Measurements from ENCODE around the gene DNTTIP2. TPM values are rescaled to one million over a fixed set of nuclear protein-coding genes. Genes with fewer than 3 reads are reported as not detected.

Gene DNTTIP2
- total and polyA plus RNA-seq, 2 donors (not counting 1 experiment from before 2014, with no cell fraction given), result 19.2 to 32.8 TPM

- Histone ChIP-seq H3K79me2 (ENCODE audit: control insufficient read depth, insufficient read depth, low read length) (no peaks in the 10 kb centered on the region), H2AFZ (ENCODE audit: low read length) (no peak overlapping the region), H3K36me3 (ENCODE audit: control insufficient read depth, insufficient read depth, low read length) (no peaks in the 10 kb centered on the region), H3K4me3 (replicated peaks in 1 of 4; ENCODE audit: control extremely low read depth in 1 of 4, insufficient read depth in 1 of 4, low read depth in 3 of 4, low read length in 4 of 4) (no peak overlapping the region), H3K27ac (ENCODE audit: insufficient read depth, low read length) (no peak overlapping the region), H3K4me2 (ENCODE audit: extremely low read depth, insufficient read depth, low read length) (no peak overlapping the region), H3K9me3 (ENCODE audit: control insufficient read depth, insufficient read depth, low read depth, low read length) (no peaks in the 10 kb centered on the region), H4K20me1 (ENCODE audit: control insufficient read depth, extremely low read depth, insufficient read depth, low read length) (no peaks in the 10 kb centered on the region), H3K9ac (ENCODE audit: insufficient read depth, low read length) (no peak overlapping the region), H3K27me3 (ENCODE audit: control insufficient read depth, insufficient read depth, low read length) (no peaks in the 10 kb centered on the region), H3K4me1 (ENCODE audit: control insufficient read depth, extremely low read depth, insufficient read depth, low read length) (peaks cover 21% of the 10 kb centered on the region)
- no peak for TF ChIP-seq CTCF (conservative IDR thresholded peaks at IDR 0.05 in 1 of 2, IDR thresholded peaks at IDR 0.05 in 1 of 2; ENCODE audit: low read depth in 1 of 2, low read length in 2 of 2)
- TF ChIP-seq EZH2 (IDR thresholded peaks at IDR 0.05; ENCODE audit: low read length, missing control alignments), result no peak
- DNase-seq (ENCODE audit: low read depth in 2 of 2), result peak in 1 of 2 donors; percentile 89
Observed at GRCh38 chr1:93842750-93843500, 36.1 kb downstream of the DNTTIP2 start.

GRCh38 chr1:93841771-93842170 lies 37.2 kb downstream of the DNTTIP2 start:
- Histone ChIP-seq H3K36me3 (ENCODE audit: control insufficient read depth, insufficient read depth, low read length) (no peaks in the 10 kb centered on the region), H3K27me3 (ENCODE audit: control insufficient read depth, insufficient read depth, low read length) (no peaks in the 10 kb centered on the region), H3K9me3 (ENCODE audit: control insufficient read depth, insufficient read depth, low read depth, low read length) (no peaks in the 10 kb centered on the region), H3K27ac (ENCODE audit: insufficient read depth, low read length) (no peak overlapping the region), H2AFZ (ENCODE audit: low read length) (no peak overlapping the region), H3K79me2 (ENCODE audit: control insufficient read depth, insufficient read depth, low read length) (no peaks in the 10 kb centered on the region), H3K4me2 (ENCODE audit: extremely low read depth, insufficient read depth, low read length) (no peak overlapping the region), H3K4me1 (ENCODE audit: control insufficient read depth, extremely low read depth, insufficient read depth, low read length) (peaks cover 21% of the 10 kb centered on the region), H3K4me3 (replicated peaks in 1 of 4; ENCODE audit: control extremely low read depth in 1 of 4, insufficient read depth in 1 of 4, low read depth in 3 of 4, low read length in 4 of 4) (no peak overlapping the region), H3K9ac (ENCODE audit: insufficient read depth, low read length) (no peak overlapping the region), H4K20me1 (ENCODE audit: control insufficient read depth, extremely low read depth, insufficient read depth, low read length) (no peaks in the 10 kb centered on the region)
- DNase-seq (ENCODE audit: low read depth in 2 of 2), result peak in 1 of 2 donors; percentile 73
- TF ChIP-seq EZH2 (IDR thresholded peaks at IDR 0.05; ENCODE audit: low read length, missing control alignments) (no peak), CTCF (conservative IDR thresholded peaks at IDR 0.05 in 1 of 2, IDR thresholded peaks at IDR 0.05 in 1 of 2; ENCODE audit: low read depth in 1 of 2, low read length in 2 of 2) (no peak)

- TF ChIP-seq EZH2 (IDR thresholded peaks at IDR 0.05; ENCODE audit: low read length, missing control alignments) (no peak), CTCF (conservative IDR thresholded peaks at IDR 0.05 in 1 of 2, IDR thresholded peaks at IDR 0.05 in 1 of 2; ENCODE audit: low read depth in 1 of 2, low read length in 2 of 2) (no peak)
- peaks cover 21% of the 10 kb centered on the region for H3K4me1 ChIP-seq (ENCODE audit: control insufficient read depth, extremely low read depth, insufficient read depth, low read length)
- DNase-seq (ENCODE audit: low read depth in 2 of 2), result no peak
Observed at GRCh38 chr1:93840956-93841482, 38.0 kb downstream of the DNTTIP2 start.

More at GRCh38 chr1:93840956-93841482, 38.0 kb downstream of the DNTTIP2 start:
- no peak overlapping the region for H3K9ac ChIP-seq (ENCODE audit: insufficient read depth, low read length)
- no peaks in the 10 kb centered on the region for H3K27me3 ChIP-seq (ENCODE audit: control insufficient read depth, insufficient read depth, low read length)
- H4K20me1 ChIP-seq (ENCODE audit: control insufficient read depth, extremely low read depth, insufficient read depth, low read length), result no peaks in the 10 kb centered on the region
- no peak overlapping the region for H3K27ac ChIP-seq (ENCODE audit: insufficient read depth, low read length)
- no peaks in the 10 kb centered on the region for H3K36me3 ChIP-seq (ENCODE audit: control insufficient read depth, insufficient read depth, low read length)
- H3K79me2 ChIP-seq (ENCODE audit: control insufficient read depth, insufficient read depth, low read length), result no peaks in the 10 kb centered on the region
- no peak overlapping the region for H2AFZ ChIP-seq (ENCODE audit: low read length)
- no peak overlapping the region for H3K4me2 ChIP-seq (ENCODE audit: extremely low read depth, insufficient read depth, low read length)
- H3K4me3 ChIP-seq (replicated peaks in 1 of 4; ENCODE audit: control extremely low read depth in 1 of 4, insufficient read depth in 1 of 4, low read depth in 3 of 4, low read length in 4 of 4), result no peak overlapping the region
- H3K9me3 ChIP-seq (ENCODE audit: control insufficient read depth, insufficient read depth, low read depth, low read length), result no peaks in the 10 kb centered on the region
